Activated T-helper 1 cell treated with Interleukin-2 at 50 U/mL for 16 hours (primary cell): ENCODE results near the gene RORB.
"Not testable (repeated sequence)": the region's sequence is repeated elsewhere in the genome, so short reads cannot be mapped to it uniquely, and the experiment has no call there.

Experiments used
- DNase-seq: peaks from one replicate; pipeline ENCODE4 v3.0.0-alpha.2; 2020; ENCODE audit warnings: low read depth

RORB gene

GRCh38 chr9:74513221-74513620 lies 16.1 kb downstream of the RORB start:
- DNase-seq: no peak

- DNase-seq: no peak
Observed at GRCh38 chr9:74517188-74517587, 20.1 kb downstream of the RORB start.

GRCh38 chr9:74519419-74519818 lies 22.3 kb downstream of the RORB start:
- no peak for DNase-seq

GRCh38 chr9:74521009-74521408 lies 23.9 kb downstream of the RORB start:
- no peak for DNase-seq

GRCh38 chr9:74524289-74524688 lies 27.2 kb downstream of the RORB start:
- no peak for DNase-seq

GRCh38 chr9:74526215-74526614 lies 29.1 kb downstream of the RORB start:
- DNase-seq: no peak

- no peak for DNase-seq
Observed at GRCh38 chr9:74527718-74528117, 30.6 kb downstream of the RORB start.

- no peak for DNase-seq
Observed at GRCh38 chr9:74528207-74528606, 31.1 kb downstream of the RORB start.

- DNase-seq: not testable (repeated sequence)
Observed at GRCh38 chr9:74530458-74530857, 33.3 kb downstream of the RORB start.

GRCh38 chr9:74533253-74533652 lies 36.1 kb downstream of the RORB start:
- DNase-seq: no peak

- DNase-seq: no peak
Observed at GRCh38 chr9:74534841-74535240, 37.7 kb downstream of the RORB start.

GRCh38 chr9:74543145-74543544 lies 46.0 kb downstream of the RORB start:
- no peak for DNase-seq

- DNase-seq: no peak
Observed at GRCh38 chr9:74551266-74551665, 54.1 kb downstream of the RORB start.

- no peak for DNase-seq
Observed at GRCh38 chr9:74554751-74555419, 57.8 kb downstream of the RORB start.

GRCh38 chr9:74555565-74555964 lies 58.4 kb downstream of the RORB start:
- no peak for DNase-seq

- no peak for DNase-seq
Observed at GRCh38 chr9:74556685-74557084, 59.5 kb downstream of the RORB start.

GRCh38 chr9:74557571-74557970 lies 60.4 kb downstream of the RORB start:
- no peak for DNase-seq

- no peak for DNase-seq
Observed at GRCh38 chr9:74562611-74563010, 65.5 kb downstream of the RORB start.

GRCh38 chr9:74570879-74571512 lies 73.9 kb downstream of the RORB start:
- no peak for DNase-seq

- no peak for DNase-seq
Observed at GRCh38 chr9:74573640-74574191, 76.6 kb downstream of the RORB start.

GRCh38 chr9:74576176-74576575 lies 79.0 kb downstream of the RORB start:
- DNase-seq: no peak

- DNase-seq: no peak
Observed at GRCh38 chr9:74577956-74578355, 80.8 kb downstream of the RORB start.

- DNase-seq: no peak
Observed at GRCh38 chr9:74589576-74589975, 92.4 kb downstream of the RORB start.

GRCh38 chr9:74595286-74595685 lies 98.2 kb downstream of the RORB start:
- no peak for DNase-seq
